Measurements from ENCODE around the gene RIPPLY3. TPM values are rescaled to one million over a fixed set of nuclear protein-coding genes. Genes with fewer than 3 reads are reported as not detected.

The RIPPLY3 gene
- total and polyA plus RNA-seq, 11 donors, result not detected

GRCh38 chr21:36962098-36962780 is 44.3 kb upstream of the RIPPLY3 start:
- Histone ChIP-seq H3K9me3 (no peaks in the 10 kb centered on the region), H3K27ac (no peak overlapping the region), H3K4me3 (no peak overlapping the region), H3K4me1 (peaks cover 0 to 17% (median 8%) of the 10 kb centered on the region in 12 donors), H3K36me3 (peaks cover 0 to 18% (median 7%) of the 10 kb centered on the region in 9 donors), H3K27me3 (no peaks in the 10 kb centered on the region)
- no peak for TF ChIP-seq POLR2A (IDR thresholded peaks at IDR 0.05)
- TF ChIP-seq, protein P1, sequence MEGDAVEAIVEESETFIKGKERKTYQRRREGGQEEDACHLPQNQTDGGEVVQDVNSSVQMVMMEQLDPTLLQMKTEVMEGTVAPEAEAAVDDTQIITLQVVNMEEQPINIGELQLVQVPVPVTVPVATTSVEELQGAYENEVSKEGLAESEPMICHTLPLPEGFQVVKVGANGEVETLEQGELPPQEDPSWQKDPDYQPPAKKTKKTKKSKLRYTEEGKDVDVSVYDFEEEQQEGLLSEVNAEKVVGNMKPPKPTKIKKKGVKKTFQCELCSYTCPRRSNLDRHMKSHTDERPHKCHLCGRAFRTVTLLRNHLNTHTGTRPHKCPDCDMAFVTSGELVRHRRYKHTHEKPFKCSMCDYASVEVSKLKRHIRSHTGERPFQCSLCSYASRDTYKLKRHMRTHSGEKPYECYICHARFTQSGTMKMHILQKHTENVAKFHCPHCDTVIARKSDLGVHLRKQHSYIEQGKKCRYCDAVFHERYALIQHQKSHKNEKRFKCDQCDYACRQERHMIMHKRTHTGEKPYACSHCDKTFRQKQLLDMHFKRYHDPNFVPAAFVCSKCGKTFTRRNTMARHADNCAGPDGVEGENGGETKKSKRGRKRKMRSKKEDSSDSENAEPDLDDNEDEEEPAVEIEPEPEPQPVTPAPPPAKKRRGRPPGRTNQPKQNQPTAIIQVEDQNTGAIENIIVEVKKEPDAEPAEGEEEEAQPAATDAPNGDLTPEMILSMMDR (IDR thresholded peaks at IDR 0.05), result no peak
- DNase-seq, result no peak
- ATAC-seq, result no peak
- 91 to 95% (median 93%) methylated on average over 11 of the region's 11 CpGs for WGBS, 4 donors
- intact Hi-C loops (cut with DNase I), result no loop called here

- intact Hi-C loops (cut with DNase I), result no loop called here
- DNase-seq, result no peak
- WGBS, 4 donors, result 94 to 99% (median 97%) methylated on average over 4 of the region's 4 CpGs
- peaks cover 0 to 17% (median 8%) of the 10 kb centered on the region in 12 donors for H3K4me1 ChIP-seq
- H3K36me3 ChIP-seq, result peaks cover 0 to 15% (median 7%) of the 10 kb centered on the region in 9 donors
- H3K4me3 ChIP-seq, result no peak overlapping the region
- no peaks in the 10 kb centered on the region for H3K27me3 ChIP-seq
- H3K9me3 ChIP-seq, result no peaks in the 10 kb centered on the region
- ATAC-seq, result no peak
- H3K27ac ChIP-seq, result no peak overlapping the region
- no peak for TF ChIP-seq POLR2A (IDR thresholded peaks at IDR 0.05)
- TF ChIP-seq, protein P1 (IDR thresholded peaks at IDR 0.05), result no peak
These were observed 42.1 kb upstream of the RIPPLY3 start for GRCh38 chr21:36964398-36964797.

- no peak for ATAC-seq
- WGBS, 4 donors, result 88 to 91% (median 89%) methylated on average over 8 of the region's 8 CpGs
- Histone ChIP-seq H3K4me1 (peaks cover 0 to 17% (median 8%) of the 10 kb centered on the region in 12 donors), H3K4me3 (peak overlapping the region in 5 of 12 donors; percentile 64 to 88 (median 84)), H3K27ac (no peak overlapping the region), H3K36me3 (peaks cover 0 to 15% (median 7%) of the 10 kb centered on the region in 9 donors), H3K27me3 (no peaks in the 10 kb centered on the region), H3K9me3 (no peaks in the 10 kb centered on the region)
- intact Hi-C loops (cut with DNase I), result no loop called here
- no peak for DNase-seq
- TF ChIP-seq POLR2A (IDR thresholded peaks at IDR 0.05), result no peak
- TF ChIP-seq, protein P1 (IDR thresholded peaks at IDR 0.05), result no peak
These were observed 41.4 kb upstream of the RIPPLY3 start for GRCh38 chr21:36964827-36965719.

DNA sequence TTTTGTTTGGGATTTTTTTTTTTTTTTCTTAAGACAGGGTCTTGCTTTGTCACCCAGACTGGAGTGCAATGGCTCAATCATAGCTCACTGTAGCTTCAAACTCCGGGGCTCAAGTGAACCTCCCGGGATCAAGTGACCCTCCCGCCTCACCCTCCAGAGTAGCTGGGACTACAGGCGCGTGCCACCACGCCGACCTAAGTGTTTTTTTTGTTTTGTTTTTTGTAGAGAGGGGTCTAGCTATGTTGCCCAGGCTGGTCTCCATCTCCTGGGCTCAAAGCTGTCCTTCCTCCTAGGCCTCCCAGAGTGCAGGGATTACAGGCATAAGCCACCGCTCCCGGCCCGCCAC is 40.8 kb upstream of the RIPPLY3 start:
- 45 to 72% (median 57%) methylated on average over 9 to 10 of the region's 10 CpGs for WGBS, 4 donors
- intact Hi-C loops (cut with DNase I), result no loop called here
- Histone ChIP-seq H3K27ac (peak overlapping the region in 8 of 12 donors; percentile 55 to 85 (median 77)), H3K36me3 (peaks cover 0 to 9% (median 6%) of the 10 kb centered on the region in 9 donors), H3K4me1 (peaks cover 0 to 17% (median 8%) of the 10 kb centered on the region in 12 donors), H3K4me3 (peak overlapping the region; percentile 61 to 95 (median 76)), H3K9me3 (no peaks in the 10 kb centered on the region), H3K27me3 (no peaks in the 10 kb centered on the region)
- TF ChIP-seq POLR2A (IDR thresholded peaks at IDR 0.05), result no peak
- TF ChIP-seq, protein P1 (IDR thresholded peaks at IDR 0.05), result no peak
- ATAC-seq (peak in 3 of 4 donors; percentile 25 to 42 (median 37)), DNase-seq (no peak)
